K562 (cell line): ENCODE data around the gene PRKAR2B. TPM values are rescaled to one million over a fixed set of nuclear protein-coding genes. Genes with fewer than 3 reads are reported as not detected.

Experiments
- ARNT ChIP-seq, 2 experiments: fragments of 450-650 bp; IDR thresholded peaks; 2 replicates each; pipeline ENCODE4 v1.6.1; 2016; ENCODE audit warnings: mild to moderate bottlenecking in 1 of 2
- BRD4 ChIP-seq: fragments of 200-600 bp; sonication (generic); IDR thresholded peaks from 2 replicates; pipeline ENCODE4 v1.6.1; 2017; ENCODE audit warnings: inconsistent platforms
- BRD9 ChIP-seq: fragments of 450-650 bp; IDR thresholded peaks from 2 replicates; pipeline ENCODE4 v1.6.1; 2018; ENCODE audit warnings: low read depth; ENCODE audit not compliant: partially characterized antibody
- BRF1 ChIP-seq: IDR thresholded peaks from 3 replicates; pipeline ENCODE4 v1.6.1; 2011; ENCODE audit warnings: borderline replicate concordance, mild to moderate bottlenecking; ENCODE audit not compliant: insufficient read length; ENCODE audit errors: extremely low read depth
- ELF2 ChIP-seq: fragments of 250-450 bp; sonication (Bioruptor Pico); IDR thresholded peaks from 2 replicates; pipeline ENCODE4 v1.5.0; 2021; ENCODE audit warnings: mild to moderate bottlenecking
- FOXA3 ChIP-seq, 2 experiments: fragments of 450-650 bp in 1 of 2; sonication (generic) in 1 of 2; formaldehyde crosslinking; IDR thresholded peaks in 1 of 2; conservative IDR thresholded peaks in 1 of 2; 2 replicates each; pipeline versions ENCODE4 v1.4.0 to v1.8.0; 2020 to 2022; ENCODE audit warnings: mild to moderate bottlenecking in 2 of 2, missing genetic modification reagents in 1 of 2
- GTF2F1 ChIP-seq: IDR thresholded peaks from 2 replicates; pipeline ENCODE4 v1.6.1; 2011; ENCODE audit warnings: low read depth, low read length, improper control_type of control experiment
- HNRNPLL ChIP-seq: fragments of 200-400 bp; formaldehyde crosslinking; IDR thresholded peaks from 2 replicates; pipeline ENCODE4 v1.6.1; 2017; ENCODE audit warnings: low read length, low read depth, mild to moderate bottlenecking; ENCODE audit not compliant: poor library complexity, severe bottlenecking
- HSF4 ChIP-seq: fragments of 250-450 bp; sonication (Bioruptor Pico); IDR thresholded peaks from 2 replicates; pipeline ENCODE4 v2.1.2; 2022; ENCODE audit warnings: mild to moderate bottlenecking, moderate library complexity, borderline replicate concordance
- IRF2 ChIP-seq: sonication (generic); formaldehyde crosslinking; IDR thresholded peaks from 2 replicates; pipeline ENCODE4 v1.8.1; 2022; ENCODE audit warnings: mild to moderate bottlenecking, missing genetic modification reagents
- LARP7 ChIP-seq: fragments of 450-650 bp; IDR thresholded peaks from 2 replicates; pipeline ENCODE4 v1.6.1; 2016
- MYC ChIP-seq, 2 experiments: fragments of 250-450 bp in 1 of 2; sonication (Bioruptor Pico) in 1 of 2; IDR thresholded peaks; 2 replicates each; pipeline versions ENCODE4 v1.5.1 to v1.6.1; 2012 to 2021; ENCODE audit warnings: low read depth in 2 of 2, borderline replicate concordance in 1 of 2, improper control_type of control experiment in 1 of 2, low read length in 1 of 2, mild to moderate bottlenecking in 1 of 2, moderate library complexity in 1 of 2
- PYGO2 ChIP-seq: fragments of 450-650 bp; IDR thresholded peaks from 2 replicates; pipeline ENCODE4 v1.6.1; 2016; ENCODE audit warnings: mild to moderate bottlenecking, missing genetic modification characterization, moderate library complexity, missing compliant biosample characterization
- RAD51 ChIP-seq: fragments of 450-650 bp; IDR thresholded peaks from 2 replicates; pipeline ENCODE4 v1.7.1; 2016; ENCODE audit warnings: low read depth, mild to moderate bottlenecking, borderline replicate concordance
- RCOR1 ChIP-seq, 2 experiments: IDR thresholded peaks; 2 replicates each; pipeline ENCODE4 v1.6.1; 2012; ENCODE audit warnings: low read depth in 2 of 2, low read length in 2 of 2, borderline replicate concordance in 1 of 2, improper control_type of control experiment in 1 of 2
- SMC3 ChIP-seq: conservative IDR thresholded peaks from 2 replicates; pipeline ENCODE4 v1.6.1; 2011; ENCODE audit warnings: low read depth, low read length, improper control_type of control experiment; ENCODE audit not compliant: insufficient read depth
- SRSF9 ChIP-seq: fragments of 200-400 bp; formaldehyde crosslinking; IDR thresholded peaks from 2 replicates; pipeline ENCODE4 v1.6.1; 2017; ENCODE audit warnings: low read depth, low read length, borderline replicate concordance
- polyA plus RNA-seq, 8 experiments: library from polyadenylated mRNA; depleted of rRNA in 4 of 8; stranded (reverse) in 5 of 8; unstranded in 3 of 8; fragments of >200 nt; fragmentation: Nextera tagmentation in 2 of 8; fragmentation: Illumina TruSeq in 1 of 8; extraction: Ambion mirVana in 2 of 8; extraction: Trizol in 1 of 8; gene quantifications; 2 replicates each; pipeline versions ENCODE4 v1.2.1 to v1.2.3, GENCODE V29; 2011 to 2014; ENCODE audit warnings: inconsistent platforms in 1 of 8, missing spikeins in 1 of 8
- total RNA-seq, 7 experiments: library from RNA; depleted of rRNA in 6 of 7; stranded (reverse); fragments of >200 nt in 6 of 7; fragmentation: Illumina TruSeq in 2 of 7; extraction: Trizol in 2 of 7; gene quantifications; 2 replicates each; pipeline versions ENCODE4 v1.2.1 to v1.2.3, GENCODE V29; 2011 to 2021; ENCODE audit warnings: low replicate concordance in 1 of 7
- TF ChIP-seq, protein P1 (sequence below): fragments of 450-650 bp; conservative IDR thresholded peaks from 2 replicates; pipeline ENCODE4 v1.6.1; 2016; ENCODE audit warnings: missing genetic modification characterization, low read depth, mild to moderate bottlenecking, control low read depth, missing compliant biosample characterization
- TF ChIP-seq, protein P2 (sequence below): fragments of 450-650 bp; formaldehyde crosslinking; IDR thresholded peaks from 2 replicates; pipeline ENCODE4 v1.4.0; 2020; ENCODE audit warnings: mild to moderate bottlenecking, mixed read lengths
- TF ChIP-seq, protein P3 (sequence below): sonication (generic); formaldehyde crosslinking; IDR thresholded peaks from 2 replicates; pipeline ENCODE4 v1.8.0; 2022; ENCODE audit warnings: missing genetic modification reagents, mild to moderate bottlenecking, borderline replicate concordance
- TF ChIP-seq, protein P4 (sequence below): fragments of 250-450 bp; sonication (Bioruptor Pico); IDR thresholded peaks from 2 replicates; pipeline ENCODE4 v1.5.0; 2021; ENCODE audit warnings: mild to moderate bottlenecking, borderline replicate concordance

PRKAR2B gene
- total and polyA plus RNA-seq, 9 of the 15 experiments (the other 6 are each of a cell fraction or from before 2014, with no cell fraction given): 59.0 to 173 (median 129) TPM

DNA sequence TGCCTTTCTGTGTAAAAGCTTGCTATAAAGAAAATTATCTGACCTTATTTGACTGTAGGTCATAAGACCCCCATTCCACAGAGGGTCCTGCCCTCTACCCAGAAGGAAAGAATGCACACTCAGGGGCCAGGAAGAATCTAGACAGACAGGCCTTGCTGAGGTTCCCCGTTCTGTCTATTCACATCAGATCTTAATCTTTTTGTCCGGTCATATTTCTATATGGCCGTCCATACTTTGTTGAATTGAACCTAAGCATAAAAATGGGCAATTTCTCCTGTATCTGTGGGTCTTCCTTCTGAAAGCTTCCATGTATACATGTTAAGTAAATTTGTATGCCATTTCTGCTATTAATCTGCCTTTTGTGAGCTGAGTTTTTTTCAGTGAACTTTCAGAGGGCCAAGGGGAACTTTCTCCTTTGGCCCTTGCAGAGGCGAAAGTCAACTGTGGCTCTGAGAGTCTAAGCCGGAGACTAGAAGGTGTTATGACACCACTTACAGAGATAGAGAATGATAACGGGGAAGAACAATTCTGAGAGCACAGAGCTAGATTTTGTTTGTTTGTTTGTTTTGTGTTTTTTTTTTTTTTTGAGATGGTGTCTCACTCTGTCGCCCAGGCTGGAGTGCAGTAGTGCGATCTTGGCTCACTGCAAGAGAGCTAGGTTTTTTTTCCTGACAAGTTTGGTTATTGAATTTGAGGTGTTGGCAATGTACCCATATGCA is 11.6 kb upstream of the PRKAR2B start (continued):
- TF ChIP-seq, protein P1, sequence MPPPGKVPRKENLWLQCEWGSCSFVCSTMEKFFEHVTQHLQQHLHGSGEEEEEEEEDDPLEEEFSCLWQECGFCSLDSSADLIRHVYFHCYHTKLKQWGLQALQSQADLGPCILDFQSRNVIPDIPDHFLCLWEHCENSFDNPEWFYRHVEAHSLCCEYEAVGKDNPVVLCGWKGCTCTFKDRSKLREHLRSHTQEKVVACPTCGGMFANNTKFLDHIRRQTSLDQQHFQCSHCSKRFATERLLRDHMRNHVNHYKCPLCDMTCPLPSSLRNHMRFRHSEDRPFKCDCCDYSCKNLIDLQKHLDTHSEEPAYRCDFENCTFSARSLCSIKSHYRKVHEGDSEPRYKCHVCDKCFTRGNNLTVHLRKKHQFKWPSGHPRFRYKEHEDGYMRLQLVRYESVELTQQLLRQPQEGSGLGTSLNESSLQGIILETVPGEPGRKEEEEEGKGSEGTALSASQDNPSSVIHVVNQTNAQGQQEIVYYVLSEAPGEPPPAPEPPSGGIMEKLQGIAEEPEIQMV (tag): no peak
- TF ChIP-seq ELF2 (no peak), RCOR1 (IDR thresholded peaks at IDR 0.05; ENCODE audit: borderline replicate concordance in 1 of 2, low read depth in 2 of 2, low read length in 2 of 2) (no peak), GTF2F1 (no peak), SMC3 (no peak), HSF4 (CRISPR knock-in tag) (no peak), BRF1 (no peak), BRD9 (peak; percentile 75), BRD4 (no peak), SRSF9 (no peak), PYGO2 (tag) (no peak), HNRNPLL (no peak), LARP7 (peak; percentile 82; the same call in 1 of the 2 replicates), FOXA3 (CRISPR knock-in tag; conservative IDR thresholded peaks at IDR 0.05 in 1 of 2, IDR thresholded peaks at IDR 0.05 in 1 of 2) (no peak), MYC (IDR thresholded peaks at IDR 0.05; ENCODE audit: low read depth, low read length) (no peak), MYC (CRISPR knock-in tag; IDR thresholded peaks at IDR 0.05; ENCODE audit: borderline replicate concordance, low read depth) (0 out of 2 replicates have a peak, but pooled peaks have one; percentile 3), RAD51 (no peak), ARNT (IDR thresholded peaks at IDR 0.05) (0 out of 4 replicates have a peak, but pooled peaks of 1 of the 2 experiments have one; percentile 33), IRF2 (no peak)
- TF ChIP-seq, protein P2, sequence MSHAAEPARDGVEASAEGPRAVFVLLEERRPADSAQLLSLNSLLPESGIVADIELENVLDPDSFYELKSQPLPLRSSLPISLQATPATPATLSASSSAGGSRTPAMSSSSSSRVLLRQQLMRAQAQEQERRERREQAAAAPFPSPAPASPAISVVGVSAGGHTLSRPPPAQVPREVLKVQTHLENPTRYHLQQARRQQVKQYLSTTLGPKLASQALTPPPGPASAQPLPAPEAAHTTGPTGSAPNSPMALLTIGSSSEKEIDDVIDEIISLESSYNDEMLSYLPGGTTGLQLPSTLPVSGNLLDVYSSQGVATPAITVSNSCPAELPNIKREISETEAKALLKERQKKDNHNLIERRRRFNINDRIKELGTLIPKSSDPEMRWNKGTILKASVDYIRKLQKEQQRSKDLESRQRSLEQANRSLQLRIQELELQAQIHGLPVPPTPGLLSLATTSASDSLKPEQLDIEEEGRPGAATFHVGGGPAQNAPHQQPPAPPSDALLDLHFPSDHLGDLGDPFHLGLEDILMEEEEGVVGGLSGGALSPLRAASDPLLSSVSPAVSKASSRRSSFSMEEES (CRISPR knock-in tag): no peak
- TF ChIP-seq, protein P3, sequence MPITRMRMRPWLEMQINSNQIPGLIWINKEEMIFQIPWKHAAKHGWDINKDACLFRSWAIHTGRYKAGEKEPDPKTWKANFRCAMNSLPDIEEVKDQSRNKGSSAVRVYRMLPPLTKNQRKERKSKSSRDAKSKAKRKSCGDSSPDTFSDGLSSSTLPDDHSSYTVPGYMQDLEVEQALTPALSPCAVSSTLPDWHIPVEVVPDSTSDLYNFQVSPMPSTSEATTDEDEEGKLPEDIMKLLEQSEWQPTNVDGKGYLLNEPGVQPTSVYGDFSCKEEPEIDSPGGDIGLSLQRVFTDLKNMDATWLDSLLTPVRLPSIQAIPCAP (CRISPR knock-in tag): no peak
- TF ChIP-seq, protein P4, sequence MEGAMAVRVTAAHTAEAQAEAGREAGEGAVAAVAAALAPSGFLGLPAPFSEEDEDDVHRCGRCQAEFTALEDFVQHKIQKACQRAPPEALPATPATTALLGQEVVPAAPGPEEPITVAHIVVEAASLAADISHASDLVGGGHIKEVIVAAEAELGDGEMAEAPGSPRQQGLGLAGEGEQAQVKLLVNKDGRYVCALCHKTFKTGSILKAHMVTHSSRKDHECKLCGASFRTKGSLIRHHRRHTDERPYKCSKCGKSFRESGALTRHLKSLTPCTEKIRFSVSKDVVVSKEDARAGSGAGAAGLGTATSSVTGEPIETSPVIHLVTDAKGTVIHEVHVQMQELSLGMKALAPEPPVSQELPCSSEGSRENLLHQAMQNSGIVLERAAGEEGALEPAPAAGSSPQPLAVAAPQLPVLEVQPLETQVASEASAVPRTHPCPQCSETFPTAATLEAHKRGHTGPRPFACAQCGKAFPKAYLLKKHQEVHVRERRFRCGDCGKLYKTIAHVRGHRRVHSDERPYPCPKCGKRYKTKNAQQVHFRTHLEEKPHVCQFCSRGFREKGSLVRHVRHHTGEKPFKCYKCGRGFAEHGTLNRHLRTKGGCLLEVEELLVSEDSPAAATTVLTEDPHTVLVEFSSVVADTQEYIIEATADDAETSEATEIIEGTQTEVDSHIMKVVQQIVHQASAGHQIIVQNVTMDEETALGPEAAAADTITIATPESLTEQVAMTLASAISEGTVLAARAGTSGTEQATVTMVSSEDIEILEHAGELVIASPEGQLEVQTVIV (CRISPR knock-in tag): no peak
